Prostate gland (tissue), 2 donors: Measurements from ENCODE around the gene RPL35.
A peak's percentile ranks its signal among the peaks of the same experiment; 100 is the strongest.

Experiments
- CTCF ChIP-seq, 4 experiments: fragments of 200-600 bp in 2 of 4; fragments of 450-650 bp in 2 of 4; sonication (generic) in 2 of 4; IDR thresholded peaks; 1 replicate in 3 of 4; 2 replicates in 1 of 4; pipeline ENCODE4 v1.5.1; 2016 to 2019; ENCODE audit warnings: antibody characterized with exemption in 4 of 4, mild to moderate bottlenecking in 2 of 4, moderate library complexity in 2 of 4
- POLR2AphosphoS5 ChIP-seq: sonication (generic); formaldehyde crosslinking; IDR thresholded peaks from one replicate; pipeline ENCODE4 v1.6.1; 2017; ENCODE audit warnings: antibody characterized with exemption

- TF ChIP-seq CTCF (IDR thresholded peaks at IDR 0.05) (peak in 2 of 4 experiments; percentile 21 to 30), POLR2AphosphoS5 (no peak)
Observed at GRCh38 chr9:124894741-124895170, 33.0 kb upstream of the RPL35 start.
